HL-60/S4 treated with retinoic acid at 250 ng/mL for 4 days and 3 days (cell line): ENCODE data around the gene PRDX2.

Source experiments
- in situ Hi-C: fragments of 300-500 bp; cut with MboI; formaldehyde crosslinking; loops from 2 replicates; pipeline ENCODE4 v1.7.0; 2022; ENCODE audit warnings: low sequenced_read_pairs

PRDX2 gene

GRCh38 chr19:12792853-12793289 is 8.7 kb downstream of the PRDX2 start:
- in situ Hi-C loops: no loop called here

GRCh38 chr19:12792051-12792852 is 9.3 kb downstream of the PRDX2 start:
- in situ Hi-C loops: no loop called here

GRCh38 chr19:12791345-12792050 is 10.1 kb downstream of the PRDX2 start, which contains the start of gene JUNB:
Gene JUNB (plus strand): TSS chr19:12791486. CDS start chr19:12791772, 286 bp downstream.
- in situ Hi-C loops: no loop called here

GRCh38 chr19:12790628-12791344 is 10.8 kb downstream of the PRDX2 start:
- in situ Hi-C loops: no loop called here

GRCh38 chr19:12789904-12790619 is 11.5 kb downstream of the PRDX2 start:
- in situ Hi-C loops: no loop called here

- in situ Hi-C loops: no loop called here
These were observed 12.3 kb downstream of the PRDX2 start for GRCh38 chr19:12789098-12789903.

- in situ Hi-C loops: no loop called here
These were observed 12.9 kb downstream of the PRDX2 start for GRCh38 chr19:12788682-12789097.

GRCh38 chr19:12788042-12788681 is 13.4 kb downstream of the PRDX2 start:
- in situ Hi-C loops: no loop called here

- in situ Hi-C loops: no loop called here
These were observed 14.1 kb downstream of the PRDX2 start for GRCh38 chr19:12787458-12787857.

GRCh38 chr19:12786952-12787351 is 14.6 kb downstream of the PRDX2 start:
- in situ Hi-C loops: no loop called here

- in situ Hi-C loops: no loop called here
These were observed 15.3 kb downstream of the PRDX2 start for GRCh38 chr19:12786141-12786870.

GRCh38 chr19:12785431-12786031 is 16.1 kb downstream of the PRDX2 start:
- in situ Hi-C loops: no loop called here

GRCh38 chr19:12784871-12785430 is 16.6 kb downstream of the PRDX2 start:
- in situ Hi-C loops: no loop called here

- in situ Hi-C loops: no loop called here
These were observed 17.2 kb downstream of the PRDX2 start for GRCh38 chr19:12784394-12784870.

GRCh38 chr19:12783849-12784393 is 17.7 kb downstream of the PRDX2 start:
- in situ Hi-C loops: no loop called here

GRCh38 chr19:12783291-12783848 is 18.2 kb downstream of the PRDX2 start:
- in situ Hi-C loops: no loop called here
